ENCODE measurements around the gene PLCG2.

DNA sequence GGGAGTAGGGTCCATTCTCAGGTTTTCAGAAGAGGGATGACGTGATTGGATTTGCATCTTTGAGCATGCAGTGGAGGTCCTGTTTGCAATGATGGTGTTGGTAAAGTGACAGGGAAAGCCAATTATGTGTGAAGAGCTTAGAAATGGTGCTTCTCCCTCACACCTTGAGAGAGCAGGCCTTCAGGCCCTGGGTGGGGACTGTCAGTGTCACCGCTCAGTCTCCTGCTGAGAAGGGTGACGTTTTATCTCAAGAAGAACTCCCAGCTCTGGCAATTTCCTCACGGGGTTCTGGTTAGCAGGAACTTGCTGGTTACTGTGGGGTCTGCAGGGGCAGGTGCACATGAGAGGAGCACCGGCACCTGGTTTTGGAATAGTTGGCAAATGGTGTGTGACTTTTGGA lies 11.2 kb downstream of the PLCG2 start:
- TF ChIP-seq CTCF (IDR thresholded peaks at IDR 0.05; ENCODE audit: control extremely low read depth in 1 of 3, insufficient read depth in 1 of 3, low read depth in 1 of 3, low read length in 3 of 3) (no peak), EP300 (IDR thresholded peaks at IDR 0.05; ENCODE audit: borderline replicate concordance in 1 of 2, low read depth in 2 of 2, low read length in 2 of 2) (no peak), KDM5A (IDR thresholded peaks at IDR 0.05; ENCODE audit: low read length) (no peak), YY1 (IDR thresholded peaks at IDR 0.05; ENCODE audit: low read depth, low read length) (no peak), POLR2A (IDR thresholded peaks at IDR 0.05; ENCODE audit: control extremely low read depth in 1 of 2, low read depth in 2 of 2, low read length in 2 of 2) (no peak), NRF1 (IDR thresholded peaks at IDR 0.05; ENCODE audit: low read depth, low read length) (no peak), EZH2 (IDR thresholded peaks at IDR 0.05; ENCODE audit: low read depth, low read length, severe bottlenecking) (no peak), E2F6 (IDR thresholded peaks at IDR 0.05) (no peak), HDAC2 (IDR thresholded peaks at IDR 0.05; ENCODE audit: borderline replicate concordance in 1 of 2, low read depth in 2 of 2, low read length in 2 of 2) (no peak), TEAD4 (IDR thresholded peaks at IDR 0.05; ENCODE audit: low read depth, low read length) (no peak), CHD1 (IDR thresholded peaks at IDR 0.05; ENCODE audit: low read depth, low read length) (no peak), SUZ12 (IDR thresholded peaks at IDR 0.05; ENCODE audit: low read length) (no peak)
